HG03196 (cell line): ENCODE results near the gene IGFBP5.
A peak's percentile ranks its signal among the peaks of the same experiment; 100 is the strongest.

ENCODE experiments used
- ATAC-seq: cut with Tn5 transposase; IDR thresholded peaks from one replicate; pipeline ENCODE4 v1.9.1; 2021; ENCODE audit not compliant: unreplicated experiment

IGFBP5 gene

DNA sequence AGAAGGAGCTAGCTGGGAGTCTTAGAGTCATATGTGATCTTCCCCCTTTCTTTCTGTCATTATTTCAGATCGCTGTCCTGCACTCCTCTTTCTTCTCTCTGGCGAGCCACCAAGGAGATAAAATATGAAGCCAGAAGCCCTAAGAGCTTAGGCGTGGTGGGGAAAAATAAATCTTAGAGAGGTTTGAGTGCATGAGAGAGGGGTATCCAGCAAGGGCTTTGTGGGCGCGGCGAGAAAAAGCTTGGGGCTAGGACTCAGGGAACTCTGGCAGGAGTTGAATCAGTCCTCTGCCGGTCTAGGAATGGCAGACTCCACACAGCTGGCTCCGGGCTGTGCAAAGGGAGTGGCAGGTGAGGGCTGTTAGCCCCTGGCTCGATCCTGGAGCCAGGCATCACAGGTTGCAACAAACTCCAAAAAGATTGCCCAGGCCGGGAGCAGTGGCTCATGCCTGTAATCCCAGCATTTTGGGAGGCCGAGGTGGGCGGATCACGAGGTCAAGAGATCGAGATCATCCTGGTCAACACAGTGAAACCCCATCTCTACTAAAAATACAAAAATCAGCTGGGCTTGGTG, 20.1 kb upstream of the IGFBP5 start:
- ATAC-seq = no peak

DNA sequence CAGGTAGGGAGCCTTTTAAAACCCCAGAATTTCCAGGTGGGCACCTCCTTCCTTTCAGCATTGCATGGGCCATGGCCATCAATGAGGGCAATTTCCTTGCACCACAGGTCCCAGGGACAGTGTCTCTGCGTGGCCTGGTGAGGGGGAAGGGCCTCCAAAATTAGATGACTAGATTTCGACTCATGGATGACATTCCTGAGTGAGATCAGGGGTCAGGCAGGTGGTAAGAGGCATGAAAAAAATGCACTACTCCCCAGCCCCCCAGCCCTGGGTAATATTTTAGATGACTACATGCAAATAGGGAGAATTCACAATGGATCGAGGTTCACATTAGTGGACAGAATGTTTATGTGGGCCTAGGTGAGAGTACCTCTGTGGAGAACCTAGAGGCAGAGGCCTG, 19.0 kb upstream of the IGFBP5 start:
- ATAC-seq = no peak

DNA sequence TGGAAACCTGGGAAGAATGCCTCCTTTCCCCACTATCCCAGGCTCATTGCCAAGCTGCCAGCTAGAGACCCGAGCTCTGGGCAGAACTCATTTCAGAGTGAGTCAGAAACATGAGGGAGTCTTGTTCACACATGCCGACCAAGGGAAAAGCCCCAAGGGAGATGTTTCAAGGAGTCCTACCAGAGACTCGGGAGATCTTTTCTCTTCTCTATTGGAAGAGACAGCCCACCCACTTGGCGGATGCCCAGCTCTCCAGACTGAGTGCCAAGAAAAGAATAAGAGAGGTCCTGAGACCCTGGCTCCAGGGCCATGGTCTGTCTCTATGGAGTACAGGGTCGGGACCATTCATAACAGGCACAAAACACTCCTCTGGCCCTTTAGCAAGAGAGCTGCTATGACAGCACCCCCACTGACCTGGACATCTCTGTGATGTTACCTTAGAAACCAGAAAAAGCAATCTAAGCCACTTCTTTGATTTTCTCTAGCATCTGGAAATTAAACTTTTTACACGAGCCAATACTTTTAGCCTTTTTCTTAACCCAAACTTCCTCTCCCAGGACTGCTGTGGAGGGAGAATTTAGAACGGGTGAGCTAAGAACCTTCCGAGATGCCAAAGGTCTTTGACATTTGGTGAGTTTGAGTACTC, 18.5 kb upstream of the IGFBP5 start:
- no peak for ATAC-seq

DNA sequence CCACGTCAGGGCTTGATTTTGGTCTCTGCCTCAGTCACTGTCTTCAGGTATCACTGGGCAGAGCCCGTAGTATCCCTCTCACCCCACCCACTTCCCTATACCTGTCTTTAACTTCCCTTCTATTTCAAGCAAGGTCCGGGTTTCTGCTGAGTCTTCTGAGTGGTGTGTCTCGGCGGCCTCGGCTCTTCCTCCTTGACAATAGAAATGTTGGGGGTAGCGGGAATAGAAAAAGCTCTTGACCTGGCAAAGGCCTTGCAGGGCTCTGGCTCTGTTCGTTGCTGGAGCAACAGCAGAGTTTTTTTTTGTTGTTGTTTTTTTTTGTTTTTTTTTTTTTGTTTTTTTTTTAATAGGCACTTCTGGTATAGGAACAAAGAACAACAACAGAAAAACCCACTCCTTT, 16.0 kb upstream of the IGFBP5 start:
- no peak for ATAC-seq

DNA sequence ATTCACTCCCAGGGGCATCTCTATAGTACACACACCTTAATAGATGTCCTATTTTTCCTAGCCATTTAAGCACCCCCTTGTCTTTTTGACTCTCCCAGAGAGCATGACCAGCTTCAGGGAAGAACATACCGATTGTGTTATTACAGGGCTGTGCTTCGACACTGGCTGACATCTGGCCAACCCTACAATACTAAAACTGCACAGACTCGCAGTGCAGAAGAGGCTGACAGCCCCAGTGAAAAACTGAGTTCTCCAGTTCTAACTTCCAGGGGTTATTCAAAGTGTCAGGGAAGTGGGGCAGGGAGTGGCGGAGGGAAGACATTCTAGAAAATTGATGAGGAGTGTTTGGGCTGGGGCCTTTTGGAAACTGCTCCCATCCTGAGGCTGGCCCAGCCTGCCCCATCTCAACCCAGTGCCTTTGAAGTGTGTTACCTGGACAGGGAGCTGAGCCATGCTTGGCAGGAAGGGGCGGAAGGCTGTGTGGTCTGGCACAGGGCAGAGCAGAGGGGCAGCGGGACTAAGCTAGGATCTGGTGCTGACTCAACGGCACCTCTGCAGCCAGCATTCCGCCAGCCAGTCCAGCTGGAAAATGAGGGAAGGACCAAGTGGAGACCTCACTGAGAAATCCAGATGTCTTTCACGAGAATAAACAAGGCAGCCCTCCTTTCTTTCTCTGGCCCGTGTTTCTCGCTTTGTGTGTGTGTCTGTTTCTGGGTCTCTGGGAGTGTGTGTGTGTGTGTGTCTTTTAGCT, 15.4 kb upstream of the IGFBP5 start:
- ATAC-seq = no peak

DNA sequence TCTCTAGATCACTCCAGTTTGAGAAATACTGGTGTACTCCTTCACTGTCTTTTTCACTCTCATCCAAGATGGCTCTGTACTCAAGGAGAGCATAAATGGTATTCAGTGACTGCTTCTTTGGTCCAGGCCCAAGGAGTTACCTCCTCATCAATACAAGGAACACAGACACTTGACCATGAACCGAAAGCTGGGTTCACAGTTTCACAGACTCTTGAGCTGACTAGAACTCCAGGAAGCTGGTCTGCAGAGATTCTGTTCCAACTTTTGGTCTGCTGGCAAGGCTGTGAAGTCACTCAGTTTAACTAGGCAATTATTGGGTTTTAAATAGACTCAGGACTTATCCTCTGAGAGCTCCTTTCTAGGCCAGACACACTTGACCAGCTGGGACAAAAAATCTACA, 7.4 kb upstream of the IGFBP5 start:
- ATAC-seq = no peak

DNA sequence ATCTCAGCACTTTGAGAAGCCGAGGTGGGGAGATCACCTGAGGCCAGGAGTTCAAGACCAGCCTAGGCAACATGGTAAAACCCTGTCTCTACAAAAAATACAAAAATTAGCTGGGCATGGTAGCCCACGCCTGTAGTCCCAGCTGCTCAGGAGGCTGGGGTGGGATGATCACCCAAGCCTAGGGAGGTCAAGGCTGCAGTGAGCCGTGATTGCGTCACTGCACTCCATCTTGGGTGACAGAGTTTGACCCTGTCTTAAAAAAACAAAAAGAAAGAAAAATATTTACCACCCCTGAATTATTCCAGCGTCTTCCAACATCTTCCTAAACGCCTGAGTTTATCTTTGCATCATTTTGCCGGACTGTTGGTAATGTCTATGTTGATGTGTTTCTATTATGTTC, 6.2 kb upstream of the IGFBP5 start:
- ATAC-seq = no peak

DNA sequence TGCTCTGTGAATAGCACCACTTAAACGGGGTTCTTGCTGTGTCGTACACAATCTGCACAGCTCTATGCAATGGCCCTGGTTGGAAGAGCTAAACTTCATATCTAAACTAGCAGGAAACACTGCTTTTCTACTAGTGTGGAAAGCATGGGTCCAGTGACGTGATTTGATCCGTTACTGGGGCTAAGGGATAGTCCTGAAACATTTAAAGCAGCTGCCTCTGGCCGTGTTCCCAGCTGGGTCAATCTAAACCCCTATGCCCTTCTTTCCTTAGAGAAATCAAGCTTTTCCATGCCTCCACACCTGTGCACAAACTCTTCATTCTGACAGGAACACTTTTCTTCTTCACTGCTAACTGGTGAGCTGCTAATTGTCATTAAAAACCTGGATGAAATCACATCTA, 5.4 kb upstream of the IGFBP5 start:
- ATAC-seq = no peak

DNA sequence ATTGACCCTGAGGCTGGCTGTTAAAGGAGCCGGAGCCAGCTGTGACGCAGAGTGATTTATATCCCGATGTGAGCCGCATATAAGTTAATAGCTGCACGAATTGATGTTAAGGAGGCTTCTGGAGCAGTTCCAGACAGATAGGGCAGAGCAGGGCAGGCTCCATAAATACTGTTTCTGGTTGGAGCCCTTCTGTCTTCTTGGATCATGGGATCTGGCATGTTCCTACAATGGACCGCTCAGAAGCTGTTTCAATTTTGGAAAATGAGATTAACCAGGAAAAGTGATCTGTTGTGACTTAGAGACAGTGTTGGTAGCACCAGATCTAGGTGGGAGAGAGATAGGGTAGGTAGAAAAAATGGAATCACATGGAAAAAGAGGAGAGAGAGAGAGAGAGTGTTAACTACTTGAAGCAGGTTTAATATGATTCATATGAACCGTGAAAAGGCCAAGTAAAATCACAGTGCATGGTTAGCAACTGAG, 4.8 kb upstream of the IGFBP5 start:
- no peak for ATAC-seq

DNA sequence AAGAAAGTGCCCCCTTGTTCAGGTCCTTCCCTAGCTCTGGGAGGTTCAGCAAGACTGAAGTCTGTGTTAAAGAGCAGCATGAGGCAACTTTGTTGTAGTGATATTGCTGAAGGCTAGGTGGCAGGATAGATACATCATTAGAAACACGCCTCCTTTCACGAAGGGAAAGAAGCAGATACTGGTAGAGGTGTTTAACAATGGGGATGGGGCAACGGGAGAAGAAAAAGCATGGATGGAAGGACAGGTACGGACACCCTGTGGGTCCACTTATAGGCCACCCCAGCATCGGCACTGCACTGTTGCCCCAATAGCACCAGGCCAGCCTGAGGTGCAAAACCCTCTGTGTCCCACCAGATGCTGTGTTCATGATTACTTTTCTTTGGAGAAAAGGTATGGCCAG, 3.5 kb upstream of the IGFBP5 start:
- peak; percentile 45 for ATAC-seq

DNA sequence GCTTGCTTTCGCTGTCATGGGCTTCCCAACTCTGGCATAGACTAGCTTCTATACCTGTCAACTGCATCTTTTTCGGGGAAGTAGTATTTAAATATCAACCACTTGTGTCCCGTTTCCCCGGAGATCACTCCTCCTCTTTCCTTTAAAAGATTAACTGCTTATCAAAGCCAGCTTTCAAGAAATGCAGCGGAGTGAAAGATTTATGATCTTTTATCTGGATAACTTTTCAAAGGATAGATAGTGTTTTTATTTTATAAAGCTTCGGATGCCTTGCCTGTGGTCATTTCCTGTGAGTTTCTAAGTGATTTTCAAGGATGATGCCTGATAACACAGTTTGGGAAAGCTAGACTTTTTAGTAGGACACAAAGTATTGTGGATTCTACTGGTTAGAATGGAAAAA, 2.9 kb upstream of the IGFBP5 start:
- ATAC-seq = no peak

DNA sequence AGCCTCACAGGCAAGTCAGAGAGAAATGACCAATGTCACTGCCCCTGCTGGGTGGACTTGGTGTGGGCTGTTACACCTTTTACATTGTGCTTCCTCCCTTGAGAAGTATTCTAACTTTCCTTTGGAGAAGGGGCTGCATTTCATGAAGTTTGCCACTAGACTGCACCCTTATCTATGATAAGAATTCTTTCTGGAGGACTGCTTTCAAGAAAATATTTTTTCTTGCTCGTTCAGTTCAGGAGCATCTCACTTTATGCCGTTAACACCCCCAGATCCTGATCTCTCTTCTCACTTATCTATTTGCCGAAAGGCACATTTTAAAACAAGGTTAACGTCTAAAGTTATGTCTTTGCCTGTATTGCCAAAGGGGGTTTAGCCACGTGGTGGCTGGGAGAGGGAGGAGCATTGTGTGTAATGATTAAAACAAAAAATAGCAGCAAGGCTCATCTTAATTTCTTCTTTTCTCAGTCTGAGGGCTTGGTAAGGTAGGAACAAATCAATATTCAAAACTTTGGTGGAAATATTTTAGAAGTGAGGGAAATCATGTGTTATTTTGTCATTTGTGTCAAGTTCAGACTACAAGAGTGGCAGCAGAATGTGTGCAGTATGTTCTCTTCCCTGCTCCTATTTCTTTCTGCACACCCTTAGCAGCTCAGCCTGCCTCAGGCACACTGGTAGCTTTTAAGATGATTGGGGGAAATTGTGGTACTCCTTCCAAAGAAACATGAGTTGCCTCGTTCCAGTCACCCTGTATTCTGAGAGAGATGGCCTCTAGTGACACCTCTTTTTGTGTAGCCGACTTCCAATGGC, 1.6 kb upstream of the IGFBP5 start:
- no peak for ATAC-seq

DNA sequence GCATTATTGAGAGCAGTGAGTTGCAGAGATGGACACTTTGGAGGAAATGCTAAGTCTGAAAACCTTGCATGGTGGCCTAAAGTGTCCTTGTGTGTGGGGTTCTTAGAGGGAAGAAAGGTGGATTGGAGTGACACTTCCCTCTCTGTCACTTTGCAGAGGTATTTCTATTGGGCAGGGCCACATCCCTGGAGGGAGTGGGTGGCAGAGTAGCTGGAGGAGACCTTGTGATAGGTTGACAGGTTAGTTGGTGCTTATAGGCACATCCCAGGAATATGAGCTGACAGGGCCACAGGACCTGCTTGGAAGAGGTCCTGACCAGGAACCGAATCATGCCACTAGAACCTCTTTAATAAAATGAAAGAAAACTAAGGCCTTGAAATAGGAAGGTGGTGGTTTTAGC, 972 bp upstream of the IGFBP5 start:
- no peak for ATAC-seq

DNA sequence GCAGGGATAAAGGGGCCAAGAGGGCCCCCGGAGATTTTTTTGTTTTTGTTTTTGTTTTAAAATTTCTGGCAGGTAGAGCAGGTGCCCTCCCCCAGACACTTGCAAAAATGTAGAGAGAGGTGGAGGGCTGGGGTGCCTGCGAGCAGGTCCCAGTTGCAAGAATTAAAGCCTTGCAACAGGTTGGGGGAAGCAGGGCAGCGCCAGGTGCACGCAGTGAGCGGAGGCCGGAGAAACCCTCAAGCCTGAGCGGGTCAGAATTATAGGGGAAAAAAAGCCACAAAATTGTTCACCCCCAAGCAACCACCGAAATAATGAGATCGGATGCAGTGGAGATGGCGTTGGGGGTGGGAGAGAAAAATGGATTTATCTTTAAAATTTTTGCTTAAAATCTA, 527 bp downstream of the IGFBP5 start:
- ATAC-seq = no peak

DNA sequence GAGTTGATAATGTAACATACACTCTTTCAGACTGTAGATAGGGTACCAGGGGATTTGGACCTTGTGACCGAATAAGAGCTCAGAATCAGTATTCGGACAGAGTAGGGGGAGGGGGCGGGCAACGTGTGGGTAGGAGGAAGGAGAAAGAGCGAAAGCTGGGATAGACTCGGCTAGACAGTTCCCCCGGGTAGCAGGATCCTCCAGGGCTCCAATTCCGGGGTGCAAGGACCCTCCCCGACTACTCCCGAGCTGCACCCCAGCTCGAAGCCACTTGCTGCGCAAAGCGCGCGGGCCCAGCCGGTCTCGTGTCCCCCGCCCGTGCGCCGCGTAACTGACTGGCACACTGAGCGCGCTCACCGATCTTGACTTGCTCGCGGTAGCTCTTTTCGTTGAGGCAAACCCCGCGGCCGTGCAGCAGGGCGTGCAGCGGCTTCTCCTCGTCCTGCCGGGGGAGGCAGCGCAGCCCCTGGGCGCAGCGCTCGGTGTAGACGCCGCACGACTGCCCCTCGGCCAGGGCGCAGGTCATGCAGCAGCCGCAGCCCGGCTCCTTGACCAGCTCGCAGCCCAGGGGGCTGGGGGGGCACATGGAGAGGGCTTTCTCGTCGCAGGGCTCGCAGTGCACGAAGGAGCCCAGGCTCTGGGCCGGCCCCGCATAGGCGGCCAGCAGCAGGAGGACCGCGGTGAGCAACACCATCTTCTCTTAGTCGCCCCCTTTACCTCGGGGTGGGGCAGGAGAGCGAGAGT, 1.1 kb downstream of the IGFBP5 start:
- no peak for ATAC-seq

DNA sequence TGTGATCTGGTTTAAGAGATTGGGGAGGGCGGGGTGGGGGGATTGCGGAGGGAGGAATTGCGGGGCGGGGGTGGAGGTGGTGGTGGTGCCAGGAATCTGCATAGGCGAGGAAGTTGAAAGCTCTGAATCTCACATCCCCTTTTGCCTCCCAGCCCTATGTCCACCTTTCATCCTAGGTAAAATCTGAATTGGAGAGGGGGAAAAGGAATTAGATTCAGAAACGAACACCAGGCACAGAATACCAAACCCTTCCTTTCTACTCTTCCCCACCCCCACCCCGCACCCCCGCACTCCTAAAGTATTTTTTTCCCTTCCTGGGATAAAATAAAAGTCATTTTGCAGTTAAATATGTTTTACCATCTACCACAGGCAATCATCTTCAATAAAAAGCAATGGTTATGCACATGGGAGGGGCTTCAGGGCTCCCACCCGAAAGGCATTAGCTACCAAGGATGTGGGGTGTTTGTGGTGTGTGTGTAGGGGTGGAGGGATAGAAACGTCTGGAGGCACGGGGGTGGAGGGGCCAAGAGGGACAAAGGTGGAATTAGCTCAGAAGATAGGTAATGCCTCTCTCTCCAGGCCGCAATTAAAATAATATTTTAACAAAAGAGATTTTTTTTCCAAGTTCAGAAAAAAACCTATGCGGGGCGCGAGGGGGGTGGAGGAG, 1.8 kb downstream of the IGFBP5 start:
- ATAC-seq = no peak

DNA sequence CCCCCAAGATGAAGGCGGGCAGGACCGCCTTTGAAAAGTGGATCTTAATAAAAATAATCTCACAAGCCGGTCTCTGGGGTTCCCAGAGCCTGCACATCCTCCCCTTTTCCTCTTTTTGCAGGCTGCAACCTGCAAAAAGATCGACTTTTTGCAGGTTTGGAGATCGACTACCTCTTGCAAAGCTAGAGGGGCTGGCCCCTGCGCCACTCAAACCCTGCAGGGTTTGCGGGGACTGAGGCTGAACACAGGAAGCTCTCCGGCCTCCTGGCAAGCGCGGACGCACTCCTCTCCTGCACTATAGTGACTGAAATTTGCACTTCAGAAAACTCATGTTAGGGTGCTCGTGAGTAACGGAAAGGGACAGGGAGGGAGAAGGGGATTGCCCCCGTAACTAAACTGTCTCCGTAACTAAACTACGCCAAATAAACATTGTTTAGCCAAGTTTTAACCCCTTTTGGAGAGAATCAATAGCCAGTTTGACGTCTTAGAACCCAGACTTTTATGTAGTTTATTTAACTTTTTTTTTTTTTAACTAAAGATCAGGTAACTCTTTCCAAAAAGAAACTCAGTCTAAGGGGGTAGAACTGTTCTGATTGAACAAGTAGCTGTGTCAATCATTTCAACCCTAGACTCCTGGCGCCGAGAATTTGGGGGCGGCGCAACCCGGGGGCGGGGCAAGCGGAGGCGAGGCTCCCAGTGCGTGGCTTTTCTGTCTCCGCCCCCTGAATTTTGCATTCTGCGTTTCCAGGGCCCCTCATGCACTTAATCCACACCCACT, 2.5 kb downstream of the IGFBP5 start:
- ATAC-seq = no peak

DNA sequence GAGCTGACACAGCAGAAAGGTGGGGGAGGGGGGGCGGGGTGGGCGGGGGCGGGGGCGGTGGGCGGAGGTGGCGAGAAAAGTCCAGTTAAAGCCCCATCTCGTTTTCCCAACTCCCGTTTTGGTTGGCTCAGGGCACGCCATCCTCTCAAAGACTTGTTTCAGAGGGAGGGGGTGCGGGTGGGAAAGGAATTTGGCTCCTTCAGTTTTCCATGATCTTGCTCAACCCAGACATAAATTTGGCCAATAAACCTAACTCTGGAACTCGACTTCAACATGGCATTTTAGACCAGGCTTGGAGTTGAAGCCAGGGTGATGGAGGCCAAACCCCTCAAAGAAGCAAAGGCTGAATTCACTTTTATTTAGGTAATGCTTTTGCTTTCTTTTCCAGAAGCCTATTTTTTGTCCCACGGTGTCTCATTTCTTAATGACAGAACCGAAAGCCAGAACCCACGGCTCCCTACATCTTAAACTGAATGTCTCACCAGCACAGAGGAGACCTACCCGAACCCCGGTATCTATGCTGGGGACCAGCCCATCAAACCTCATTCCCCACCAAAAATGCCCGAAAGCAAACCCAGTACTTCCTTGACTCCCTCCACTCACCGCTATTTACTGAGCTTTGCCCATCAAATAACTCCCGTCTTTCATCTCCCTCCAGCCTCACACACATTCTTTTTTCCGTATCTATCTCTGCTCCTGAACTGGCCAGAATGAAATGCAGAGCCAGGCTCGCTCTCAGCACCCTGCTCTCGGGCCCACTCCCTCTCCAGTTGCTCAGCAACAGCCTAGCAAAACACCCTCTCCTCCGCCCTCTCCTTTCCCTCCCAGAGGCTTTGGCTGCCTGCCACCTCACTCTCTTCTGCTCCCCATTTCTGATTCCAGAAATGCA, 4.3 kb downstream of the IGFBP5 start:
- no peak for ATAC-seq

DNA sequence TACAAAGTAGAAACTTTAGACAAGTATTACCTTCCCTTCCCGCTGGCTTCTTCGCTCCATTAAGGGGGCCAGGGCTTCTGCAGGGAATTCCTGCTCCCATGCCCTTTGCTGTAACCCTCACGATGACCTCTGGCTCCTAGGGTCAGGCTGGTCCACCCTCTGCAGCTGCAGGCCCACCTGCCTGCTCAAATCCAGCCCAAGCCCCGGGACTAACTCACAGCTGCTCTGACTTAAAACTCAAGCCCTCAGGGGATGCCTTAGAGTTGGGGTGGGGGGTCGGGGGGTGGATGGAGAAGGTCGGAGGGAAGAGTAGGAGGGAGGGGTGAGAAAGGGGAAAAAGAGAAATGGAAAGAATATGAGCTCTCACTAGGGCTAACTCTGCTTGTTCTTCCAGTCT, 4.9 kb downstream of the IGFBP5 start:
- ATAC-seq = no peak
